Measurements from ENCODE around the gene OR51S1.

DNA sequence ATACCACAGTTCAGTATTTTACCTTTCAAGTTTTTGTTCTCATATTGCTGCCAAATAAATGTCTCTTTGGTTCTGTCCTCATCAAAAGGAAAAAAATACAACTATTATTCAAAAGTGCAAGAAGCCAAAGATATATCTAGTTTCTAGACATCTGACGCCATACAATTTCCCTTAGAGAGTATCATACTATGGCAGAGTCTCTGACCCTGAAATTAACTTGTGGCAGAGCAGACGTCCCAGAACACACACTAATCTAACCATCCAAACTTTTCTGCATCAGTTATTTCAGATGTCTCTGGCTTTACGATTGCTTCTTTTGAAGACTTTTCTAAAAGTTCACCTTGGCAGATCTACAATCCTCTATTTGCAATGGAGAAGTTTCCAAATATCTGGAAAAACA, 35.4 kb upstream of the OR51S1 start:
- TF ChIP-seq RAD21 (IDR thresholded peaks at IDR 0.05; ENCODE audit: low read depth) (no peak), TCF12 (IDR thresholded peaks at IDR 0.05; ENCODE audit: low read depth) (no peak), EGR1 (IDR thresholded peaks at IDR 0.05) (no peak), EP300 (IDR thresholded peaks at IDR 0.05; ENCODE audit: borderline replicate concordance) (no peak), CREB1 (IDR thresholded peaks at IDR 0.05; ENCODE audit: low read depth) (no peak), TAF1 (IDR thresholded peaks at IDR 0.05; ENCODE audit: low read depth) (no peak), YY1 (IDR thresholded peaks at IDR 0.05; ENCODE audit: low read depth) (no peak), CEBPB (IDR thresholded peaks at IDR 0.05) (no peak), FOXM1 (IDR thresholded peaks at IDR 0.05; ENCODE audit: borderline replicate concordance, low read depth) (no peak), TEAD4 (IDR thresholded peaks at IDR 0.05) (no peak), NFIC (IDR thresholded peaks at IDR 0.05) (no peak)
- TF ChIP-seq, protein P1, sequence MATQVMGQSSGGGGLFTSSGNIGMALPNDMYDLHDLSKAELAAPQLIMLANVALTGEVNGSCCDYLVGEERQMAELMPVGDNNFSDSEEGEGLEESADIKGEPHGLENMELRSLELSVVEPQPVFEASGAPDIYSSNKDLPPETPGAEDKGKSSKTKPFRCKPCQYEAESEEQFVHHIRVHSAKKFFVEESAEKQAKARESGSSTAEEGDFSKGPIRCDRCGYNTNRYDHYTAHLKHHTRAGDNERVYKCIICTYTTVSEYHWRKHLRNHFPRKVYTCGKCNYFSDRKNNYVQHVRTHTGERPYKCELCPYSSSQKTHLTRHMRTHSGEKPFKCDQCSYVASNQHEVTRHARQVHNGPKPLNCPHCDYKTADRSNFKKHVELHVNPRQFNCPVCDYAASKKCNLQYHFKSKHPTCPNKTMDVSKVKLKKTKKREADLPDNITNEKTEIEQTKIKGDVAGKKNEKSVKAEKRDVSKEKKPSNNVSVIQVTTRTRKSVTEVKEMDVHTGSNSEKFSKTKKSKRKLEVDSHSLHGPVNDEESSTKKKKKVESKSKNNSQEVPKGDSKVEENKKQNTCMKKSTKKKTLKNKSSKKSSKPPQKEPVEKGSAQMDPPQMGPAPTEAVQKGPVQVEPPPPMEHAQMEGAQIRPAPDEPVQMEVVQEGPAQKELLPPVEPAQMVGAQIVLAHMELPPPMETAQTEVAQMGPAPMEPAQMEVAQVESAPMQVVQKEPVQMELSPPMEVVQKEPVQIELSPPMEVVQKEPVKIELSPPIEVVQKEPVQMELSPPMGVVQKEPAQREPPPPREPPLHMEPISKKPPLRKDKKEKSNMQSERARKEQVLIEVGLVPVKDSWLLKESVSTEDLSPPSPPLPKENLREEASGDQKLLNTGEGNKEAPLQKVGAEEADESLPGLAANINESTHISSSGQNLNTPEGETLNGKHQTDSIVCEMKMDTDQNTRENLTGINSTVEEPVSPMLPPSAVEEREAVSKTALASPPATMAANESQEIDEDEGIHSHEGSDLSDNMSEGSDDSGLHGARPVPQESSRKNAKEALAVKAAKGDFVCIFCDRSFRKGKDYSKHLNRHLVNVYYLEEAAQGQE (IDR thresholded peaks at IDR 0.05; ENCODE audit: low read depth) = no peak
- TF ChIP-seq, protein P2, sequence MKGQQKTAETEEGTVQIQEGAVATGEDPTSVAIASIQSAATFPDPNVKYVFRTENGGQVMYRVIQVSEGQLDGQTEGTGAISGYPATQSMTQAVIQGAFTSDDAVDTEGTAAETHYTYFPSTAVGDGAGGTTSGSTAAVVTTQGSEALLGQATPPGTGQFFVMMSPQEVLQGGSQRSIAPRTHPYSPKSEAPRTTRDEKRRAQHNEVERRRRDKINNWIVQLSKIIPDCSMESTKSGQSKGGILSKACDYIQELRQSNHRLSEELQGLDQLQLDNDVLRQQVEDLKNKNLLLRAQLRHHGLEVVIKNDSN (IDR thresholded peaks at IDR 0.05) = no peak
- TF ChIP-seq, protein P3, sequence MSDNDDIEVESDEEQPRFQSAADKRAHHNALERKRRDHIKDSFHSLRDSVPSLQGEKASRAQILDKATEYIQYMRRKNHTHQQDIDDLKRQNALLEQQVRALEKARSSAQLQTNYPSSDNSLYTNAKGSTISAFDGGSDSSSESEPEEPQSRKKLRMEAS (IDR thresholded peaks at IDR 0.05) = no peak
